GM21390 (cell line): ENCODE results near the gene SELENON.
A peak's percentile ranks its signal among the peaks of the same experiment; 100 is the strongest.

Source experiments
- ATAC-seq: cut with Tn5 transposase; IDR thresholded peaks from one replicate; pipeline ENCODE4 v1.9.1; 2021; ENCODE audit not compliant: unreplicated experiment

SELENON gene

GRCh38 chr1:25793585-25794170 is 6.3 kb upstream of the SELENON start:
- no peak for ATAC-seq

- ATAC-seq = no peak
Observed at GRCh38 chr1:25794325-25794724, 5.7 kb upstream of the SELENON start.

GRCh38 chr1:25795211-25795610 is 4.8 kb upstream of the SELENON start:
- no peak for ATAC-seq

GRCh38 chr1:25795946-25796810 is 3.8 kb upstream of the SELENON start:
- no peak for ATAC-seq

- ATAC-seq = no peak
Observed at GRCh38 chr1:25796811-25797458, 3.1 kb upstream of the SELENON start.

DNA sequence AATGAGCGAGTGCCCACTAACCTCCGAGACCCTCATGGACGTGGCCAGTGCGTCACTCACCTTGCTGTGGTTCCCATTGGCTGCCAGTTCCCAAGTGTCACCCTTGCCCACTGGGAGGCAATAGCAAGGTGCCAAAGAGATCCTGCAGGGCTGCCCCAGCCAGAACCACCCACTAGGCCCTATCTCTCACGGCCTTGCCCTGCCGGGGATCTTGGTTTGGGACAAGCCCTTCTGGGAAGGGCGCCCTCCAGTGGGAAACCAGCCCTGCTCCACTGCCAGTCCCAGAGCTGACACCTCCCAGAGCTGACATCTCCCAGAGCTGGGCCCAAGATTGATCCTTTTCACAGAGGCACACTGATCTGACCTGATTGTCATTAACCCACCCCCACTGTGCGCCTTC is 2.1 kb upstream of the SELENON start:
- ATAC-seq = no peak

GRCh38 chr1:25798666-25799351 is 1.2 kb upstream of the SELENON start:
- ATAC-seq = no peak

DNA sequence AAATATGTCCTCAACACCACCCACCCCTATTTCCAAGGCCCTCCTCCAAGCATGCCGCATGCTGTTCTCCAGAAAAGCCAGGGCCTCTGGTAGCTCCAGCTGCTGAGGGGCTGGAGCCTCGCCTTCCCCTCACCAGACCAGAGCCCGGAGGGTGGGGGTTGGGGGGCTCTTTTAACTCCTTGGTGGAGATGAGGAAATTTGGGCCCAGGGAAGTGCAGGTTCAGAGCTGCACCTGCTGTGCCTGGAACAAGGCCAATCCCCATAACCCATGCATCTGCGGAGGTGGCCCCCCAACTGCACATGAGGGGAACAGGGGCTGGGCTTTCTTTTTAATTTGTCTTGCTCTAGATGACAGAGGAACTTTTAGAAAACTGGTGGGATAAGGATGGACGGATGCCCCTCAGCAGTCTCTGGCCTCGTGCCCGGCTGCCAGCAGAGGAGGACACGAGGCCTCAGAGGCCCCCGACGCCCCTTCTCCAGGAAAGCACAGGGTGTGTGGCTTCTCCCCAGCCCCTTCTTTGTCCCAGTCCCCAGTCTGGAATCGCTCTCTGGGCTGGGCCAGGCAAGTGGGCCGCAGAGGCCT is 550 bp upstream of the SELENON start:
- no peak for ATAC-seq

DNA sequence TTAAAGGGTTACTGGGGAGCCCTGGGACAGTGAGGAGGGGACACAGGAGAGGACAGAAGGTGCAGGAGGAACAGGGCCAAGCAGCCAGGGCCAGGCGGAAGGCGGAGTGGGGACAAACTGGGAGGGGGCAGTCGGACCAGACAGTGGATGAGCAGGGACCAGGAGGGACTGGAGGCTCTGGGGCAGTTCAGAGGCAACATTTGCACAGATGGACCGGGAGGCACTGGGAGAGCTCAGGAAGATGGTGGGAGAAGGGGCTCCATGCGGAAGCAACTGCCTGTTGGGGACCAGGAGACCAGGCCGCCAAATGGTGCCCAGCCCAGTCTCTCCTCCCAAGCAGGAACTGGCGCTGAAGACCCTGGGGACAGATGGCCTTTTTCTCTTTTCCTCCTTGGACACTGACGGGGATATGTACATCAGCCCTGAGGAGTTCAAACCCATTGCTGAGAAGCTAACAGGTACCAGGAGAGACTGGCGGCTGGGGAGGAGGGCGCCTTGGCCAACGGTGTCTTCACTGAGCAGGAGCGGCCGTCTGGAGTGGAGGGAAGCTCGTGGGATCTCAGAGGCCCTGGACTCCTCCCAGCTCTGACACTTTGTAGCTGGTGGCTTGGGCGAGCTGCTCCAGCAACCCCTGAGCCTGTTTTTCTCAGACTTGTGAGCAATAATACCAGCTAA is 847 bp downstream of the SELENON start:
- no peak for ATAC-seq

DNA sequence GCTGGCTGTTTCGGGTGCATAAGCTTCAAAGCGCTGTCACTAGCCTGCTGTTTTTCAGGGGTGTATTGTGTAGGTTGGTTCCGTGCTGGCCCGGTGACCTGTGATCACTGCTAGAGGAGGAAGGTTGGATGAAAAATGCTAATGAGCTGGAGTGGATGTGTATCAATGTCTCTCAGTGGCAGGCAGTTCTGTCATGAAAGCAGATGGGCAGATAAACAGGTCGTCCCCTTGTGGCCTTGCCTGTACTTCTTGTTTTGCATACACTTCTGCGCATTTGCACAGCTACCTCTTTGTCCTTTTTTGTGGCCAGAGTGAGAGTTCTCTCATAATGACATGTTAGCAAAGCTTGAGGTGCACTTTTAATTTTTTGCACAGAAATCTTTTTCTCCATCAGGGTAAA is 2.9 kb downstream of the SELENON start:
- no peak for ATAC-seq

DNA sequence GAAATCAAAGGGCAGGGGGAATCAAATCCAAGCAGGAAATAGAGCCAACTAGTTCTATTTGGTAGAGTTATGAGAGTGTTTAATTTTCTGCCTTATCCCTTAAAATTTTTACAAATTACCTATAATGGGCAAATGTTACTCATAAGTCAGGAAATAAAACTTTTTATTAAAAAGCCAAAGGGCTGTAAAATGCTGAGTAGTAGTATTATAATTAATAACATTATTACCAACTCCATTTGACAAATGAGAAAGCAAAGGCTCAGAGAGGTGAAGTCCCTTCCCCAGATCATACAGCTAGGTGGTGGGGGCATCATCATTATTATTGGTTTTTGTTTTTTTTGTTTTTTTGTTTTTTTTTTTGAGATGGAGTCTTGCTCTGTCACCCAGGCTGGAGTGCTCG is 3.4 kb downstream of the SELENON start:
- ATAC-seq = no peak

DNA sequence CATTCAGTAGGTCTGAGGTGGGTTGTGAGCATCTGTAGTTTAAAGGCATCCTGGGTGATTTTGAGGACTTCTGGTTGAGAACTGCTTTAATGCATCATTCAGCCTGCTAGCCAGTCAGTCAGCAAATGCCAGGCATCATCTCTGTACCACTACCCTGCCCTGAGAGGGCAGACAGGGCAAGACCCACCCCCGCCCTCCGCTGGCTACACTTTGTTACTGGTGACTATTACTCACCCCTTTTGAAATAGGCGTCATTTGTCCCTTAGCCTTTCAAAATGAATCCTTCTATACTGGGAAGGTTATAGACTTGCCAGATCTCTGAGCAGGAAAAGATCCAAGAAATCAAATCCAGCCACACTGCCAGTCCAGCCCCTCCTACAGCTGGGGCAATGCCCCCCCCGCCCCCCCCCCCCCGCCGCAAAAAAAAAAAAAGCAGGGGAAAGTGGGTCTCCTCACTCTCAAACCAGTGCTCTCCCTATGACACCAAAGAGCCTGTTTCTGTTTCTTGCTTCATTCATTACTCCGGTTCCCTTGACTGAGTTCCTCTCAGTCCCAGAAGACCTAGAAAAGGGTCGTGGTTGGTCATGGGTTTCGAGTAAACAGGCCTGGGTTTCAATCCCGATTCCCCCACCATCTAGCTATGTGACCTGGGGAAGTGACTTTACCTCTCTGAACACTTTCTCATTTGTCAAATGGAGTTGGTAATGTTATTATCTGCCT is 4.4 kb downstream of the SELENON start:
- peak; percentile 57 for ATAC-seq

DNA sequence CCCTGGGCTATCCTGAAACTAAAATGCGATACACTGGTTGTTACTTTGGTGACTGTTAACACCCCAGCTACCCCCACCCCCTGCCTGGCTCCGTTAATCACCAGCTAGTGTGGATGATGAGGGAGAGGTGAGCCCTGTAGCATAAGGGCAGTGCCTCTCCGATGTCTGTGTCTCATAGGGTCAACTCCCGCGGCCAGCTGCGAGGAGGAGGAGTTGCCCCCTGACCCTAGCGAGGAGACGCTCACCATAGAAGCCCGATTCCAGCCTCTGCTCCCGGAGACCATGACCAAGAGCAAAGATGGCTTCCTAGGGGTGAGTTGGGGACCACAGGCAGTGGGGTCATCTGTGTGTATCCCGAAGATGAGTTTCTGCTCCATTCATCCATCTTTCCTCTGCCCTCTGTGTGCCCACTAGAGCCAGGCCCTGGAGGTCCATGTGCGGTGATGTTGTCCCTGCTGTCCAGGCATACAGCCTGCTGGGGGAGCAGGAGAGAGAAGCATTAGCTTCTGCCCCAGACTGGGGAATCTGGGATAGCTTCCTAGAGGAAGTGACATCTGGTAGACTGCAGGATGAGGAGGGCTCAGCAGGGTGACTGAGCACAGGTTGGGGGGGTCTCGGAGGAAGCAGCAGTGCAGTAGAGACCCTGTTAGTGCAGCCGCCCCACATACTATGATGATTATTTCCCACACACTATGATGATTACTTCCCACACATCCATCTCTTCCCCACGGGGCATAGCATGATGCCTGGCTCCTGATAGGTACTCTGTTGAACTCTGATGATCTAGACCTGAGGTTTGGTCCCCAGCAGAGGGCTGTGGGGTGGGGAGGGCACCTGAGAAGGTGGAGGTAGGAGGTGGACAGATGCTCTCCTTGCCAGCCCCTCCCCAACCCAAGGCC is 5.2 kb downstream of the SELENON start:
- ATAC-seq = no peak

DNA sequence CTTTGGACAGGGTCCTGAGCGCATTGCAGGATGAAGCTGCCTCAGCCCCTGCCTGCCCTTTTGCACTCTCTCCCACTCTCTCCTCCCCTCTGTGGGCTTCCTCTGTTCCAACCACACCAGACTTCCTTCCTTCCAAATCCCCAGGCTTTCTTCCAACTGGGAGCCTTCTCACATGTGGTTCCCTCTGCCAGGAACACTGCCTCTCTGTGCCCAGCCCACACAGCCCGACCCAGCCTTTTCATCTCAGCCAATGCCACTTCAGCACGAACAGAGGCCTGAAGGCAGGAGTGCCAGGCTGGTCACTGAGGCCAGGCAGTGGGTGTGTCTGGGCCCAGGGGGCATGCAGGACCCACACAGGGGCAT is 5.9 kb downstream of the SELENON start:
- ATAC-seq = no peak

DNA sequence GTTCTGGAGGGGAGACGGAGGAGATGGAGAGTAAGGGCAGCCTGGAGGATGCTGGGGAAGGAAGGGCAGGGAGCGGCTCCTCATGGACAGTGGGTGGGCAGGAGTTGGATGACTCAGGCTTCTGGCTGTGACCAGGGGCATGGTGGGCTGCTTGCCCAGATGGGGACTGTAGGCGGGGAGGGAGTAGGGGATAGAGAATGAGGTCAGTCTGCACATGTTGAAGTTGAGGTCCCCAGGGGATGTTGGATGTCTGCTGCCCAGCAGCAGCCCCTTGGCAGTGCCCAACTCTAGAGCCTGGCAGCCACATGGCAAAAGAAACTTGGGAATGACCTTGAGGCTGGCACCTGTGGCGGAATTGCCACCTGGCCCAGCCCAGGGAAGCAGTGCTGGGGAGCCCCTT is 6.4 kb downstream of the SELENON start:
- ATAC-seq = no peak

DNA sequence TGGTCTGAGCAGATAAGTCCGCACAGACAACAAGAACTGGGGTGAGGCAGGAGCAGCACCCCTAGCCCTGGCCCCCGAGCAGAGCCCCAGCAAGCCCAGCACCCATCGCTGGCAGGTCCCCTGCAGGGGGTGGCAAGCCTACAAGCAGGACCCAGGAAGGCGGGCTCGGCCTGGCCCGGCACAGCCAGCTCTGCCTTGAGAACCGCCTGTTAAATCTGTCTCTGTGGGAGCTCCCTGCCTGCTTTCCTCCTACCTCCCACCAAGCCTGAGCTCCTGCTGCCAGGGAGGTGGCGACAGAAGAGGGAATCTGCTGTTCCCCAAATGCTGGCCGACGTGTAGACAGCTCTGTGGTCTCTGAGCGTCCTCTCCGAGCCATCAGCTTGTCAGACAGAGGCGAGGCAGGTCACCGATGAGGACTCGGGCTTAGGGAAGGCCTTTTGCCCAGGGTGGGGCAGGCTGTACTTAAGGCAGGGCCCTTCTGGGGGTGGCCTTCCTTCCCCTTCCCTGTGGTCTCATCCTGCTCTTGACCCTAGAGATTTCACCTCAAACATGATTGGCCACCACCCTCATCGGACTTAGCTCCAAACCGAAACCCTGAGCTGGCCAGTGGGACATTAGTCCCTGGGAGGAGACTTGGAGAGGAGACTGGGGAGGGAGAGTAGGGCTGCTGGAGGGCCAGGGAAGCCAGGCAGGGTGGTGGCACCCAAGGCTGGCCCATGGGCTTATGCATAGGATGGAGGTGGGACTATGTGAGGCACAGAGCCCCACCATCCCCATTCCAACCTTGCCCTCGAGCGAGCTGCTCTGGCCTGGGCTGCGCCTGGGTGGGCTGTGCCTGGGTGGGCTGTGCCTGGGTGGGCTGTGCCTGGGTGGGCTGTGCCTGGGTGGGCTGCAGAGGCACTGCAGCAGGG is 7.7 kb downstream of the SELENON start:
- ATAC-seq = no peak

DNA sequence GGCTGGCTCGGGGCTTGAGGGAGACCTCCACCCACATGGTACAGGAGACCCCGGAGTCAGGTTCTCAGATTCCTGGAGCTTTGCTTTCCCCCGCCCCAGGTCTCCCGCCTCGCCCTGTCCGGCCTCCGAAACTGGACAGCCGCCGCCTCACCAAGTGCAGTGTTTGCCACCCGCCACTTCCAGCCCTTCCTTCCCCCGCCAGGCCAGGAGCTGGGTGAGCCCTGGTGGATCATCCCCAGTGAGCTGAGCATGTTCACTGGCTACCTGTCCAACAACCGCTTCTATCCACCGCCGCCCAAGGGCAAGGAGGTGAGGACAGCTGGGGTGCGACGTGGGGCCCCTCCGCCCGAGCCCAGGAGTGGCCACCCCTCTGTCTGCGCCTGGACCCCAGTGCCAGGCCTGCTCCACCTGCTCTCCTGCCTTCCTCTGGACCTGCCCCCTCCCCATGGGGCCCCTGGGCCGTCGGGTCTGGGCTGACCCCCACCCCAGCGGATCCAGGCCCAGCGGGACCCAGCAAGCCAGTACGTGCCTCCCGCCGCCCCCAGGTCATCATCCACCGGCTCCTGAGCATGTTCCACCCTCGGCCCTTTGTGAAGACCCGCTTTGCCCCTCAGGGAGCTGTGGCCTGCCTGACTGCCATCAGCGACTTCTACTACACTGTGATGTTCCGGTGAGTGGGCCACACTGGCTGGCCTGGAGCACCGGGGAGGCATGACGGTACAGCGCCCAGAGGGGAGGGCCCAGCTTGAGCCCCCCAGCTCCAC is 8.7 kb downstream of the SELENON start:
- ATAC-seq = no peak
